ENCODE data around the gene PTPRN.
A peak's percentile ranks its signal among the peaks of the same experiment; 100 is the strongest.

The PTPRN gene

DNA sequence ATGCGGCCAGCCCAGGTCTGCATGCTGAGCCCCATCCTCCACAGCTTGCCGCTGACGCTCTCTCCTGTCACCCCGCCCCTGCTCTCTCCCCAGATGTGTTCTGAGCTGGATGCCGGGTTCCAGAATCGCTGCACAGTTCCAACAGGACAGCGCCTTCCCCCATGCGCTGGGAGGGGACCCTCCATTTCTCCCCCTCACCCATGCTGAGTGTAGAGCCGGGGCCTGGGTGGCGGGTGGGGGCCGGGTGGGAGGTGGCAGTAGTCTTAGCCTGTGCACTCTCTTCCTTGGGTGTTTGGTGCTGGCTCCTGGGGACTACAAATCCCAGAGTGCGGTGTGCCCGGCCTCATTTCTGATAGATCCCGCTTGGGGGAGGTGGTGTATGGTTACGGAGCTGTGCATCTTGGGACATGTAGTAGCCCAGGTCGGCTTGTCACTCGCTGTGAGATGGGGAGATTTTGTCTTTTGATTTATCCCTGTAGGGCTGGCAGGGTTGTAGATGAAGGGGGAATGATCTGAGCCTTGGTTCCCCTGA lies 23.2 kb downstream of the PTPRN start:
- Histone ChIP-seq H3K27ac (ENCODE audit: low read depth, low read length) (no peak overlapping the region), H3K27me3 (ENCODE audit: control insufficient read depth, insufficient read depth, low read length) (no peaks in the 10 kb centered on the region), H3K4me1 (ENCODE audit: control insufficient read depth, insufficient read depth, low read length) (peaks cover 7% of the 10 kb centered on the region; the same call in 1 of the 2 replicates), H3K36me3 (ENCODE audit: control insufficient read depth, insufficient read depth, low read length) (peaks cover 31% of the 10 kb centered on the region), H3K9ac (ENCODE audit: low read depth, low read length) (no peak overlapping the region), H3K4me3 (ENCODE audit: low read depth, low read length) (no peak overlapping the region), H3K9me3 (ENCODE audit: control insufficient read depth, insufficient read depth, low read length) (no peaks in the 10 kb centered on the region)

DNA sequence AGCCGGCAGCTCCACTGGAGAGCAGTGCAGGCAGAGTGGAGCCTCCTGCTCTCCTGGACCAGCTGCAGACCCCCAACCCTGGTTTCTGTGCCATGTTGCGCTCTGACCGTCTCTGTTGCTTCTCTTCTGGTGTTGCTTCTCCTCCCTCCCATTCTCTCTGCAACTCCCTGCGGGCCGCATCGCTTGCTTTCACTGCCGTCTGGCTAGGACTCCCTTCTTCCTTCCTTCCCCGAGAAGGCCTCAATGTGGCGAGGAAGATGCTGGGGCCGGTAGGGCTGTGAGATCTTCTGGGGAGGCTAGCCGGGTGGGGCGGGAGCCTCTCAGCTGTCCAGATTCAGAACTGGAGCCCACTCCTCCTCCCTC lies 23.8 kb downstream of the PTPRN start:
- H3K4me3 ChIP-seq (ENCODE audit: low read depth, low read length) = no peak overlapping the region
- no peak overlapping the region for H3K9ac ChIP-seq (ENCODE audit: low read depth, low read length)
- H3K4me1 ChIP-seq (ENCODE audit: control insufficient read depth, insufficient read depth, low read length) = peaks cover 7% of the 10 kb centered on the region; the same call in 1 of the 2 replicates
- H3K27me3 ChIP-seq (ENCODE audit: control insufficient read depth, insufficient read depth, low read length) = no peaks in the 10 kb centered on the region
- H3K36me3 ChIP-seq (ENCODE audit: control insufficient read depth, insufficient read depth, low read length) = peaks cover 31% of the 10 kb centered on the region
- H3K9me3 ChIP-seq (ENCODE audit: control insufficient read depth, insufficient read depth, low read length) = no peaks in the 10 kb centered on the region
- H3K27ac ChIP-seq (ENCODE audit: low read depth, low read length) = no peak overlapping the region

DNA sequence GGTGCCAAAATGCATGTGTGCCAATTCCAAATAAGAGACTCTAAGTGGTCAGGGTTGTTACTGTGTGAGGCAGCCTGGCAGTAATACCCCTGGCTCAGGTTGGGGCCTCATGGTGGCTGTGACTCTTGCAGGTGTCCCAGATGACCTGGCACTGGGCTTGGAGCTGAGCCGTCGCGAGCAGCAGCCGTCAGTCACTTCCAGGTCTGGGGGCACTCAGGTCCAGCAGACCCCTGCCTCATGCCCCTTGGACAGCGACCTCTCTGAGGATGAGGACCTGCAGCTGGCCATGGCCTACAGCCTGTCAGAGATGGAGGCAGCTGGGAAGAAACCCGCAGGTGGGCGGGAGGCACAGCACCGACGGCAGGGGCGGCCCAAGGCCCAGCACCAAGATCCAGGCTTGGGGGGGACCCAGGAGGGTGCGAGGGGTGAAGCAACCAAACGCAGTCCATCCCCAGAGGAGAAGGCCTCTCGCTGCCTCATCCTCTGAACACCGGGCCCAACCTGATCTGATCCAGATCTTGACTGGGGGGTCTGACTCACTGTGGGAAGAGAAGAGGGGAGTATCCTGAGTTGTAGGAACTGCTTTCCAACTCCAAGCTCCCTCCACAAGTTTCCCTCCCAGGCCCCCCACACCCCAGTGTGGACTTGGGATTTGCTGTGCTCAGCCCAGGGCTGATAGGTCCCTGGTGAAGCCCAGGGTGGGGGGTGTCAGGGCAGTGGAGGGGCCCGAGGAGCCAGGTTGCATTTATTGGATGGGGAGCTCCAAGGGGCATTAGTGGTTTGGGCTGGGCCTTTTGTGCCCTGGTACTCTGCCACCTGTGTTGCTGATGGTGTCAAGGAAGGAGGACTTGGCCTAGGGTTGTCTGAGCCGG lies 24.5 kb downstream of the PTPRN start:
- H3K4me1 ChIP-seq (ENCODE audit: control insufficient read depth, insufficient read depth, low read length) = peaks cover 11% of the 10 kb centered on the region; the same call in 1 of the 2 replicates
- H3K36me3 ChIP-seq (ENCODE audit: control insufficient read depth, insufficient read depth, low read length) = peaks cover 31% of the 10 kb centered on the region
- H3K4me3 ChIP-seq (ENCODE audit: low read depth, low read length) = no peak overlapping the region
- no peaks in the 10 kb centered on the region for H3K9me3 ChIP-seq (ENCODE audit: control insufficient read depth, insufficient read depth, low read length)
- no peaks in the 10 kb centered on the region for H3K27me3 ChIP-seq (ENCODE audit: control insufficient read depth, insufficient read depth, low read length)
- H3K9ac ChIP-seq (ENCODE audit: low read depth, low read length) = no peak overlapping the region
- H3K27ac ChIP-seq (ENCODE audit: low read depth, low read length) = no peak overlapping the region

DNA sequence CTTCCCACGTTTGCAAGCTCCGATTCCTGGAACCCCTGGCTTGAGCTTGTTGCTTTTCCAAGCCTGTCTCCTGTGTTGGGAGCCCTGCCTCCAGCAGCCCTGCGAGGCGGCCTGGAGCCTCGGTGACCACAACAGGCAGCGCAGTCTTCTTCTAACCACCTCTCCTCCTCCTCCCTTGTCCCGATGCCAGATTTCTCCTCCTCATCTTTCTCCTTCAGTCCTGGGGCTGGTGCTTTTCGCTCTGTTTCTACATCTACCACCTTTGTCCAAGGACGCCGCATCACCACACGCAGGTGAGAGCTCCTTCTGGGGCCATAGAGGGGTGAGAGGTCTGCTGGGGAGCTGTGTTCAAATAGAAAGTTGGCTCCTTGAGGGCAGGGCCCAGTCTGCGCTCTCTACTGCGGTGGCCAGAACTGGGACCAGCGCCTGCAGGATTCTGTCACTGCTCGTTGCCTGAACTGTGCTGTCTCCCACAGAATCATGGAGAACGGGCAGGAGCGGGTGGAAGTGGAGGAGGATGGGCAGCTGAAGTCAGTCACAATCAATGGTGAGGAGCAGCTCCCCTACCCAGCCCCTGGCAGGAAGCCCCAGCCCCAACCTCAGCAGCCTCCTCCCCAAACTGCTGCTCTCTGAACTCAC lies 26.1 kb downstream of the PTPRN start:
- H3K36me3 ChIP-seq (ENCODE audit: control insufficient read depth, insufficient read depth, low read length) = peaks cover 31% of the 10 kb centered on the region
- H3K4me3 ChIP-seq (ENCODE audit: low read depth, low read length) = no peak overlapping the region
- peaks cover 19% of the 10 kb centered on the region for H3K4me1 ChIP-seq (ENCODE audit: control insufficient read depth, insufficient read depth, low read length)
- H3K9me3 ChIP-seq (ENCODE audit: control insufficient read depth, insufficient read depth, low read length) = no peaks in the 10 kb centered on the region
- H3K9ac ChIP-seq (ENCODE audit: low read depth, low read length) = no peak overlapping the region
- no peaks in the 10 kb centered on the region for H3K27me3 ChIP-seq (ENCODE audit: control insufficient read depth, insufficient read depth, low read length)
- no peak overlapping the region for H3K27ac ChIP-seq (ENCODE audit: low read depth, low read length)

DNA sequence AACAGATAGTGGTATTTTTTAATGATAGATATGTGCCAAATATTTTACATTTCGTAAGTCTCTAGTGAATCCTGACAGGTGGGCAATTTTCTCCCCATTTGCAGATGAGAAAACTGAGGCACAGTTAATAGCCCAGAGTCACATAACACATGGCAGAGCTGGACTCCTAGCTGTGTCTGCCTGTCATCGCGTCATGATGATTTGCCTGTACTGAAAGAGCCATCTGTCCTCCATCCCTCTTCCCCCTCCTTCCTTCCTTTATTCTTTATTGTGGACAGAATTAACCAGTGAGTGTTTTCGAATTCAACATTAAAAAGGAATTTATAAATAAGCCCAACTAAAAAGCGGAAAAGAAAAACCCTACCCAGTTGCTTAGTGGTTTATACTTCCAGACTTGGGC lies 26.8 kb downstream of the PTPRN start:
- H3K9ac ChIP-seq (ENCODE audit: low read depth, low read length) = no peak overlapping the region
- H3K36me3 ChIP-seq (ENCODE audit: control insufficient read depth, insufficient read depth, low read length) = peaks cover 31% of the 10 kb centered on the region
- no peak overlapping the region for H3K4me3 ChIP-seq (ENCODE audit: low read depth, low read length)
- H3K27me3 ChIP-seq (ENCODE audit: control insufficient read depth, insufficient read depth, low read length) = no peaks in the 10 kb centered on the region
- H3K9me3 ChIP-seq (ENCODE audit: control insufficient read depth, insufficient read depth, low read length) = no peaks in the 10 kb centered on the region
- no peak overlapping the region for H3K27ac ChIP-seq (ENCODE audit: low read depth, low read length)
- H3K4me1 ChIP-seq (ENCODE audit: control insufficient read depth, insufficient read depth, low read length) = peaks cover 25% of the 10 kb centered on the region

DNA sequence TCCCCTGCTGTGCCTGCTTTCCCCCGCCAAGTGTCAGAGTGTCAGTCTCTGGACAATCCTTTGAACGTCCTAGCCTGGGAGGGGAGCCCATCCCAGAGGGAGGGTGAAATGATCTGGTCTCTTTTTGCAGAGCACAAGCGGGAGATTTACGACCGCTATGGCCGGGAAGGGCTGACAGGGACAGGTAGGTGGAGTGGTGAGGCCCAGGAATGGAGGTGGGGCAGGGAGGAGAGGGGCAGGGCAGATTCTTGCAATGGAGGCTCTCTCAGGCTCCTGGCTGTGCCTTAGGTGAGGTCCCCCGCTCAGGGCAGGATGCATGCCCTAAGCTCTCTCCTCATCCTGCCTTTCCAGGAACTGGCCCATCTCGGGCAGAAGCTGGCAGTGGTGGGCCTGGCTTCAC lies 27.6 kb downstream of the PTPRN start:
- Histone ChIP-seq H3K27me3 (ENCODE audit: control insufficient read depth, insufficient read depth, low read length) (no peaks in the 10 kb centered on the region), H3K9me3 (ENCODE audit: control insufficient read depth, insufficient read depth, low read length) (no peaks in the 10 kb centered on the region), H3K9ac (ENCODE audit: low read depth, low read length) (no peak overlapping the region), H3K4me1 (ENCODE audit: control insufficient read depth, insufficient read depth, low read length) (peaks cover 30% of the 10 kb centered on the region), H3K36me3 (ENCODE audit: control insufficient read depth, insufficient read depth, low read length) (peaks cover 31% of the 10 kb centered on the region), H3K4me3 (ENCODE audit: low read depth, low read length) (no peak overlapping the region), H3K27ac (ENCODE audit: low read depth, low read length) (no peak overlapping the region)

DNA sequence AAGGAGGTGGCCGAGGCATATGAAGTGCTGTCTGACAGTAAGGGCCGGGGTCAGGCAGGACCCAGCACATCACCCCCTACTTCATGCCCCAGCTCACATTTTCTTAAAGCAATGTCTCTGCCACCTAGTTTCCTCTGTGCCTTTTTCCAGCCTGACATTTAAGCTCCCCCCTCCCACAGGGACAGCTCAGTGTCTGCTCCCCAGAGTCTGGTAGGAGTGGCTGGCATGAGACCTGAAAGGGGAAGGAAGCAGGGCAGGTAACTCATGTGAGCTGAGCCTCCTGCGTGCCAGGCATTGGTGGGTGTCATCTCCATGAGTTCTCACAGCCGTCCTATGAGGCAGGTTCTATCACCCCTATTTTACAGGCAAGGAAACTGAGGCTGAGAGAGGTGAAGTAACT lies 28.6 kb downstream of the PTPRN start:
- Histone ChIP-seq H3K4me1 (ENCODE audit: control insufficient read depth, insufficient read depth, low read length) (peaks cover 25% of the 10 kb centered on the region), H3K4me3 (ENCODE audit: low read depth, low read length) (no peak overlapping the region), H3K36me3 (ENCODE audit: control insufficient read depth, insufficient read depth, low read length) (peaks cover 31% of the 10 kb centered on the region), H3K27me3 (ENCODE audit: control insufficient read depth, insufficient read depth, low read length) (no peaks in the 10 kb centered on the region), H3K9ac (ENCODE audit: low read depth, low read length) (no peak overlapping the region), H3K27ac (ENCODE audit: low read depth, low read length) (no peak overlapping the region), H3K9me3 (ENCODE audit: control insufficient read depth, insufficient read depth, low read length) (no peaks in the 10 kb centered on the region)

DNA sequence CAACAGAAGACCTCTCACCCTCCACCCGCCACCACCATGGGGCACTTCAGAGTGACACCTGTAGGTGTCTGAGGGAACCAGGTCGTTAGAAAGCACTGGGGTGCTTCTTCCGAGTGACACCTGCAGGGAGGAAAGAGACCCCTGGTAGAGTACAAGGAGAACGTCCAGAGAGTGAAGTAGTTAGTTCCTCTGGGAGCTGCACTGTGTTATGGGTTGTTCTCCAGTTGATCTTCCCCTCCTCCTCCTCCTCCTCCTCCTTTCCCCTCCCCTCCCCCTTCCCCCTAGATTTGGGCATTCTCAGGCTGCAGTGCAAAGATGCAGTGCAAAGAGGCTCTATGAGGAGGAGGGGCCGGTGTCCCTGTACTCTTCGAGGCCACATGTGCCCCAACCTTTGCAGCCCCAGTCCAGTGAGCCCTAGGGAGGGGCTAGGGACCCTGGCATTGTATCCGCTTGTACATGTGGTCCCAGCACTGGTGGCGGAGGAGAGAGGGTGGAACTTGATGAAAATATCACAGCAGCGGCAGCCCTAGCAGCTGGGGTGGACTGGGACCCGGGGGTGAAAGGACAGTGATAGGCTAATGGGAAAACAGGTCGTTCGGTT lies 29.2 kb downstream of the PTPRN start:
- peaks cover 29% of the 10 kb centered on the region for H3K36me3 ChIP-seq (ENCODE audit: control insufficient read depth, insufficient read depth, low read length)
- H3K27ac ChIP-seq (ENCODE audit: low read depth, low read length) = peak overlapping the region; percentile 89
- H3K27me3 ChIP-seq (ENCODE audit: control insufficient read depth, insufficient read depth, low read length) = no peaks in the 10 kb centered on the region
- H3K9me3 ChIP-seq (ENCODE audit: control insufficient read depth, insufficient read depth, low read length) = no peaks in the 10 kb centered on the region
- H3K4me3 ChIP-seq (ENCODE audit: low read depth, low read length) = peak overlapping the region; percentile 63
- H3K9ac ChIP-seq (ENCODE audit: low read depth, low read length) = peak overlapping the region; percentile 52; the same call in 1 of the 2 replicates
- peaks cover 23% of the 10 kb centered on the region for H3K4me1 ChIP-seq (ENCODE audit: control insufficient read depth, insufficient read depth, low read length)

DNA sequence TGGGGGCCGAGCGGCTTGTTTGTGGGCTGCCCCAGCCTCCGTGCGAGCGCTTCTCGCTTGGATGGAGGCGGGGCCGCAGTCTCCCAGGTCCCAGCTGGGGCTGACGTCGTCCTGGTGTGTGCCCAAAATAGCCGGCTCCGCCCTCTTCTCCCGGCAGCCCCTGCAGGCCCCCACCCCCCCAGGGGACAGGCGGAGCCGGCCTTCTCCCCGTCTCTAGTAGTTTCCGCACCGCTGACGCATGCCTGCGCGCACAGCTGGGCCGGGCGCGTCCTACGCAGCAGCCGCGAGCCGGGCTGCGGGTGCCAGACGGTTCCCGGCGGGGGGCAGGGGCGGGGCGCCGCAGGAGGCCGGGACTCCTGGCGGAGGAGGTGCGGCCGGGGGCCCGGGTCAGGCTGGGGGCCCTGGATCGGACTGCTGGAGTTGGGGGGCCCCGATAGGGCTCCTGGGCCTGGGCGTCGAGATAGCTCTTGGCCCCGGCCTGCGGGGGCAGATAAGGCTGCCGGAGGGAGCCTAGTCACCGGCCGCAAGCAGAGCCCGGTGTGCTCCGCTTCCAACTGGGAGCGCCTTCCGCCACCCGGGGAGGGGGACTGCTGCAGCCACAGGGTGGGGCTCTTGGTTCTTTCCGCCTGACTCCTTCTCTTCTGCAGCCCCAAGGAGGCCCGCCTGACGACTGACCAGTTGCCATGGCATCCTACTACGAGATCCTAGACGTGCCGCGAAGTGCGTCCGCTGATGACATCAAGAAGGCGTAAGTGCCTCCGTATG lies 29.9 kb downstream of the PTPRN start, which contains the start of gene DNAJB2:
Gene DNAJB2, plus strand, starts transcription at position 216 of the 765 bp plus-strand sequence. Its CDS starts 468 bp downstream, at position 684.
- peaks cover 24% of the 10 kb centered on the region for H3K36me3 ChIP-seq (ENCODE audit: control insufficient read depth, insufficient read depth, low read length)
- peak within 1 kb of the TSS; percentile 52 for H3K9ac ChIP-seq (ENCODE audit: low read depth, low read length)
- H3K4me3 ChIP-seq (ENCODE audit: low read depth, low read length) = peak within 1 kb of the TSS; percentile 63
- H3K27me3 ChIP-seq (ENCODE audit: control insufficient read depth, insufficient read depth, low read length) = no peaks in the 10 kb centered on the region
- no peaks in the 10 kb centered on the region for H3K9me3 ChIP-seq (ENCODE audit: control insufficient read depth, insufficient read depth, low read length)
- peaks cover 26% of the 10 kb centered on the region for H3K4me1 ChIP-seq (ENCODE audit: control insufficient read depth, insufficient read depth, low read length)
- peak within 1 kb of the TSS; percentile 89 for H3K27ac ChIP-seq (ENCODE audit: low read depth, low read length)

DNA sequence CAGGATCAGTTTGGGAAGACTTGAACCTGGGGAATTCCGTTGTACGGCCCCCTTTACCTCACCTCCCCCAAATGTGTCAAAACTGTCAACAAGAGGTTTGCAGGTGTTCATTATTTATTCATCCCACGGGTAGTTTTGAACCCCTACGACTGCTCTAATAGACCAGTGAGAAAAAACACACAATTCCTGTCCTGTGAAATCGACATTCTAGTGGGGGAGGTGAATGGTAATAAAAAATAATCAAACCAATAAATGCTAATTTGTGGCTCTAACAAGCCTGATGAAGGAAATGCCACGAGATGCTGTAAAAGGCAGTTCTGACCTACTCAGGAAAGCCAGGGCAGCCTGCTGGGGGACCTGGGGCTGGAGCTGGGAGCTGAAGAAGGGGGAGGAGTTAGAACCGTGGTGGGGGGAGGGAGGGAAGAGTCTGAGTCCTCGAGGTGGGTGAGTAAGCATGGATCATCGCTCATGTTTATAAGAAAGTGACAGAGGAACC lies 30.5 kb downstream of the PTPRN start:
- no peak overlapping the region for H3K9ac ChIP-seq (ENCODE audit: low read depth, low read length)
- H3K27me3 ChIP-seq (ENCODE audit: control insufficient read depth, insufficient read depth, low read length) = no peaks in the 10 kb centered on the region
- no peaks in the 10 kb centered on the region for H3K9me3 ChIP-seq (ENCODE audit: control insufficient read depth, insufficient read depth, low read length)
- peak overlapping the region; percentile 58 for H3K4me3 ChIP-seq (ENCODE audit: low read depth, low read length)
- peaks cover 24% of the 10 kb centered on the region for H3K36me3 ChIP-seq (ENCODE audit: control insufficient read depth, insufficient read depth, low read length)
- H3K4me1 ChIP-seq (ENCODE audit: control insufficient read depth, insufficient read depth, low read length) = peaks cover 29% of the 10 kb centered on the region
- peak overlapping the region; percentile 89 for H3K27ac ChIP-seq (ENCODE audit: low read depth, low read length)
